ENCODE measurements around the gene CAMTA1. TPM values are rescaled to one million over a fixed set of nuclear protein-coding genes. Genes with fewer than 3 reads are reported as not detected.

The CAMTA1 gene
- total and polyA plus RNA-seq, 12 donors: 123 to 265 (median 142) TPM

GRCh38 chr1:7629011-7629410, 843.8 kb downstream of the CAMTA1 start:
- Histone ChIP-seq H3K27ac (peak overlapping the region in 2 of 10 donors; percentile 36 to 42), H3K4me3 (no peak overlapping the region), H3K36me3 (no peaks in the 10 kb centered on the region), H3K27me3 (peaks cover 0 to 5% (median 0%) of the 10 kb centered on the region in 7 donors), H3K9me3 (no peaks in the 10 kb centered on the region), H3K4me1 (peaks cover 0 to 14% (median 5%) of the 10 kb centered on the region in 9 donors)
- intact Hi-C loops (cut with DNase I): loop anchor here in 1 of 10 donors (10.0 kb wide), 1 partner anchor 264 kb away; no protein-coding TSS in a partner anchor
- WGBS, 2 donors: 66 to 74% methylated on average over 8 of the region's 8 CpGs
- ATAC-seq (peak in 3 of 8 donors; percentile 59 to 63 (median 63)), DNase-seq (no peak)
- TF ChIP-seq, protein P1, sequence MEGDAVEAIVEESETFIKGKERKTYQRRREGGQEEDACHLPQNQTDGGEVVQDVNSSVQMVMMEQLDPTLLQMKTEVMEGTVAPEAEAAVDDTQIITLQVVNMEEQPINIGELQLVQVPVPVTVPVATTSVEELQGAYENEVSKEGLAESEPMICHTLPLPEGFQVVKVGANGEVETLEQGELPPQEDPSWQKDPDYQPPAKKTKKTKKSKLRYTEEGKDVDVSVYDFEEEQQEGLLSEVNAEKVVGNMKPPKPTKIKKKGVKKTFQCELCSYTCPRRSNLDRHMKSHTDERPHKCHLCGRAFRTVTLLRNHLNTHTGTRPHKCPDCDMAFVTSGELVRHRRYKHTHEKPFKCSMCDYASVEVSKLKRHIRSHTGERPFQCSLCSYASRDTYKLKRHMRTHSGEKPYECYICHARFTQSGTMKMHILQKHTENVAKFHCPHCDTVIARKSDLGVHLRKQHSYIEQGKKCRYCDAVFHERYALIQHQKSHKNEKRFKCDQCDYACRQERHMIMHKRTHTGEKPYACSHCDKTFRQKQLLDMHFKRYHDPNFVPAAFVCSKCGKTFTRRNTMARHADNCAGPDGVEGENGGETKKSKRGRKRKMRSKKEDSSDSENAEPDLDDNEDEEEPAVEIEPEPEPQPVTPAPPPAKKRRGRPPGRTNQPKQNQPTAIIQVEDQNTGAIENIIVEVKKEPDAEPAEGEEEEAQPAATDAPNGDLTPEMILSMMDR (IDR thresholded peaks at IDR 0.05): no peak

- Histone ChIP-seq H3K27me3 (peaks cover 0 to 5% (median 0%) of the 10 kb centered on the region in 7 donors), H3K27ac (no peak overlapping the region), H3K9me3 (no peaks in the 10 kb centered on the region), H3K36me3 (no peaks in the 10 kb centered on the region), H3K4me3 (no peak overlapping the region), H3K4me1 (peaks cover 0 to 14% (median 5%) of the 10 kb centered on the region in 9 donors)
- ATAC-seq: no peak
- 70 to 79% methylated on average over 22 of the region's 22 CpGs for WGBS, 2 donors
- intact Hi-C loops (cut with DNase I): loop anchor here in 1 of 10 donors (10.0 kb wide), 1 partner anchor 265 kb away; no protein-coding TSS in a partner anchor
- no peak for DNase-seq
- TF ChIP-seq, protein P1 (IDR thresholded peaks at IDR 0.05): no peak
Measured at GRCh38 chr1:7629465-7630195, 844.4 kb downstream of the CAMTA1 start.

GRCh38 chr1:7630378-7630777, 845.1 kb downstream of the CAMTA1 start:
- WGBS, 2 donors: 86 to 89% methylated on average over 8 of the region's 8 CpGs
- Histone ChIP-seq H3K4me1 (peaks cover 0 to 14% (median 5%) of the 10 kb centered on the region in 9 donors), H3K9me3 (no peaks in the 10 kb centered on the region), H3K27ac (no peak overlapping the region), H3K36me3 (no peaks in the 10 kb centered on the region), H3K27me3 (peaks cover 0 to 5% (median 0%) of the 10 kb centered on the region in 7 donors), H3K4me3 (no peak overlapping the region)
- DNase-seq: no peak
- ATAC-seq: no peak
- TF ChIP-seq, protein P1 (IDR thresholded peaks at IDR 0.05): no peak
- intact Hi-C loops (cut with DNase I): no loop called here

- peaks cover 0 to 14% (median 5%) of the 10 kb centered on the region in 9 donors for H3K4me1 ChIP-seq
- ATAC-seq: no peak
- WGBS, 2 donors: 83 to 92% methylated on average over 16 of the region's 16 CpGs
- no peak overlapping the region for H3K27ac ChIP-seq
- TF ChIP-seq, protein P1 (IDR thresholded peaks at IDR 0.05): no peak
- no peak overlapping the region for H3K4me3 ChIP-seq
- intact Hi-C loops (cut with DNase I): no loop called here
- H3K36me3 ChIP-seq: no peaks in the 10 kb centered on the region
- no peak for DNase-seq
- H3K27me3 ChIP-seq: peaks cover 0 to 5% (median 0%) of the 10 kb centered on the region in 7 donors
- no peaks in the 10 kb centered on the region for H3K9me3 ChIP-seq
Measured at GRCh38 chr1:7632176-7632575, 846.9 kb downstream of the CAMTA1 start.
